ENCODE data around the gene STH. TPM values are rescaled to one million over a fixed set of nuclear protein-coding genes. Genes with fewer than 3 reads are reported as not detected.

STH gene
- total and polyA plus RNA-seq, 2 experiments from 2014 or later: 0.55 TPM; not detected in 1

- ATAC-seq (no peak), DNase-seq (ENCODE audit: low spot score) (no peak)
- H3K9me2 ChIP-seq (ENCODE audit: insufficient read depth): no peaks in the 10 kb centered on the region
- Mint-ChIP-seq H3K27ac (no peak overlapping the region), H3K4me3 (no peak overlapping the region), H3K9me3 (no peaks in the 10 kb centered on the region), H3K4me1 (peaks cover 45% of the 10 kb centered on the region), H3K36me3 (ENCODE audit: low read depth) (peaks cover 14% of the 10 kb centered on the region), H3K27me3 (ENCODE audit: insufficient read depth, low read depth, poor library complexity) (peaks cover 29% of the 10 kb centered on the region)
- H3F3A ChIP-seq (replicated peaks; ENCODE audit: low read depth): peaks cover 12% of the 10 kb centered on the region; the same call in 1 of the 2 replicates
- no peak overlapping the region for H3K4me3 ChIP-seq
- H3K79me2 ChIP-seq (replicated peaks; ENCODE audit: insufficient read depth): no peaks in the 10 kb centered on the region
- no peak overlapping the region for H3K4me2 ChIP-seq
- TF ChIP-seq POLR2AphosphoS5 (IDR thresholded peaks at IDR 0.05; ENCODE audit: low read depth) (no peak), NANOG (IDR thresholded peaks at IDR 0.05; ENCODE audit: borderline replicate concordance) (no peak), JUNB (IDR thresholded peaks at IDR 0.05; ENCODE audit: unreplicated experiment) (no peak), CREB1 (CRISPR knock-in tag; IDR thresholded peaks at IDR 0.05; ENCODE audit: low read depth) (no peak), REST (IDR thresholded peaks at IDR 0.05; ENCODE audit: unreplicated experiment) (no peak), ZNF114 (CRISPR knock-in tag; IDR thresholded peaks at IDR 0.05) (no peak), EZH2 (IDR thresholded peaks at IDR 0.05; ENCODE audit: low read depth, unreplicated experiment) (no peak), STAT1 (IDR thresholded peaks at IDR 0.05; ENCODE audit: unreplicated experiment) (no peak), ZNF331 (CRISPR knock-in tag; IDR thresholded peaks at IDR 0.05; ENCODE audit: low read depth) (no peak), CTCF (conservative IDR thresholded peaks at IDR 0.05; ENCODE audit: low read depth in 2 of 2) (no peak), ETS1 (IDR thresholded peaks at IDR 0.05) (no peak), ZNF462 (CRISPR knock-in tag; IDR thresholded peaks at IDR 0.05) (no peak), EZH2phosphoT487 (IDR thresholded peaks at IDR 0.05; ENCODE audit: unreplicated experiment) (no peak)
- H3K4me1 ChIP-seq (ENCODE audit: insufficient read depth): peaks cover 38% of the 10 kb centered on the region
- H3K27ac ChIP-seq (ENCODE audit: low read depth): no peak overlapping the region
- no peak overlapping the region for H2AFZ ChIP-seq
- peaks cover 3% of the 10 kb centered on the region; the same call in 1 of the 2 replicates for H4K20me1 ChIP-seq (replicated peaks; ENCODE audit: insufficient read depth)
- H3K36me3 ChIP-seq (ENCODE audit: insufficient read depth): no peaks in the 10 kb centered on the region
- H3K27me3 ChIP-seq (ENCODE audit: insufficient read depth): no peaks in the 10 kb centered on the region
Measured at GRCh38 chr17:46024590-46024989, 25.5 kb downstream of the STH start.

All from GM23338 (cell line).